Measurements from ENCODE around the gene SOHLH1. TPM values are rescaled to one million over a fixed set of nuclear protein-coding genes. Genes with fewer than 3 reads are reported as not detected.

SOHLH1 gene
- total RNA-seq, 2 experiments from 2014 or later, result not detected

GRCh38 chr9:135736979-135737839 lies 37.9 kb upstream of the SOHLH1 start:
- H3K4me1 Mint-ChIP-seq, result no peaks in the 10 kb centered on the region
- peaks cover 5% of the 10 kb centered on the region for H3K27me3 Mint-ChIP-seq
- H3K27ac Mint-ChIP-seq, result no peak overlapping the region
- peaks cover 1% of the 10 kb centered on the region for H3K9me3 Mint-ChIP-seq
- H3K36me3 Mint-ChIP-seq, result no peaks in the 10 kb centered on the region
- DNase-seq (no peak), ATAC-seq (ENCODE audit: low read depth) (no peak)
- no peak overlapping the region for H3K4me3 Mint-ChIP-seq
- POLR2A ChIA-PET, result no interaction called here

DNA sequence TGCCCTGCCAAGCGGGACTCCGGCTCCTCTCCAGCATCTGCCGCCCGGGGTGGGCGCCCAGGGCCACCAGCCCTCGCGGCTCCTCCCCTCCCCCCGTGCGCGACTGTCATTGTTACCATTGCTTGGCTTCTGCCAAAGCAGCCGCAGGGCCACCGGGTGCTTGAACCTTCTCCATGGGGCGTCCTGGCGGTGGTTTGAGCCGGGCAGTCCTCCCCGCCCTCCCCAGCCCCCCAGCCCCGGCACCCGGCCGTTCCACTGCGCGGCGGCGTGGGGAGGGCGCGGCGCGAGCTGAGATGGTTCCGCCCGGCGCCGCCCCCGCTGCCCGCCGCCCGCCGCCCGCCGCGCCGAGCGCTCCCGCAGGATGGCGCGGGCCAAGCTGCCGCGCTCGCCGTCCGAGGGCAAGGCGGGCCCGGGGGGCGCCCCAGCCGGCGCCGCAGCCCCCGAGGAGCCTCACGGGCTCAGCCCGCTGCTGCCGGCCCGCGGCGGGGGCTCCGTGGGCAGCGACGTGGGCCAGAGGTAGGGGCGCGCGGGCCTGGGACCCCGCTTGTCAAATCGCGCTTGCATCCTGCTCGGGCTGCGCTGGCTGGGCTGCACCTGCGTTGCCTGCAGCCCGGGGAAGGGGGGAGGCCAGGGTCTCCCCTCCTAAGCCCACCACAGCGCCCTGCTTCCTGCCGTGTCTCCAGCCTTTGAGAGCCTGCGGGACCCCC lies 37.1 kb upstream of the SOHLH1 start:
- H3K27ac Mint-ChIP-seq, result no peak overlapping the region
- POLR2A ChIA-PET, result no interaction called here
- peaks cover 5% of the 10 kb centered on the region for H3K27me3 Mint-ChIP-seq
- H3K9me3 Mint-ChIP-seq, result peaks cover 5% of the 10 kb centered on the region
- no peaks in the 10 kb centered on the region for H3K4me1 Mint-ChIP-seq
- H3K36me3 Mint-ChIP-seq, result no peaks in the 10 kb centered on the region
- DNase-seq (no peak), ATAC-seq (ENCODE audit: low read depth) (no peak)
- H3K4me3 Mint-ChIP-seq, result no peak overlapping the region

DNA sequence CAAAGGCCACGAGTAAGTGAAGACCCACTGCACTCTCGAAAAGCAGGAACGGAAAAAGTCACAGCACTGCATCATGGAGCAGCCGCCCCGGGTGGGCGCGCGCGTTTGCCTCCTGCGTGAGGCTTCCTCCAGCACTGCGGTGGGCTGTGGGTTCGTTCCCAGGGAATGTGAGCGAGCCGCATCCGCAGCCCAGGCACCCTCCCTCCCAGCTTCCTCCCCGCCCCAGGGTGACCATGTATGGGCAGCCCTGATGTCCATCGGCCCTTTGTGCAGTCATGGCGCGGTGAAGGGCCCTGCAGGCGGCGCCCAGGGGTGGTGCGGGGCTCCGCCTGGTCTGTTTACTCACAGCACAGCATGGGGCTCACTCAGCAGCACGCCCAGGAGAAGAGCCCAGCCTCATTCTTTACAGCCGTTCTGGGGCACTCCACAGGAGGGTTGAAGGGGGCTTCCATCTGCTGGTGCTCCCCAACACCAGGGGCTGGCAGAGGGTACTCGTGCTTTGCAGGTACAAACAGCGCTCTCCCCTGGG lies 35.4 kb upstream of the SOHLH1 start:
- no peak overlapping the region for H3K4me3 Mint-ChIP-seq
- POLR2A ChIA-PET, result no interaction called here
- no peak overlapping the region for H3K27ac Mint-ChIP-seq
- H3K36me3 Mint-ChIP-seq, result no peaks in the 10 kb centered on the region
- peaks cover 12% of the 10 kb centered on the region for H3K9me3 Mint-ChIP-seq
- peaks cover 8% of the 10 kb centered on the region for H3K27me3 Mint-ChIP-seq
- DNase-seq (no peak), ATAC-seq (ENCODE audit: low read depth) (no peak)
- H3K4me1 Mint-ChIP-seq, result peaks cover 3% of the 10 kb centered on the region

DNA sequence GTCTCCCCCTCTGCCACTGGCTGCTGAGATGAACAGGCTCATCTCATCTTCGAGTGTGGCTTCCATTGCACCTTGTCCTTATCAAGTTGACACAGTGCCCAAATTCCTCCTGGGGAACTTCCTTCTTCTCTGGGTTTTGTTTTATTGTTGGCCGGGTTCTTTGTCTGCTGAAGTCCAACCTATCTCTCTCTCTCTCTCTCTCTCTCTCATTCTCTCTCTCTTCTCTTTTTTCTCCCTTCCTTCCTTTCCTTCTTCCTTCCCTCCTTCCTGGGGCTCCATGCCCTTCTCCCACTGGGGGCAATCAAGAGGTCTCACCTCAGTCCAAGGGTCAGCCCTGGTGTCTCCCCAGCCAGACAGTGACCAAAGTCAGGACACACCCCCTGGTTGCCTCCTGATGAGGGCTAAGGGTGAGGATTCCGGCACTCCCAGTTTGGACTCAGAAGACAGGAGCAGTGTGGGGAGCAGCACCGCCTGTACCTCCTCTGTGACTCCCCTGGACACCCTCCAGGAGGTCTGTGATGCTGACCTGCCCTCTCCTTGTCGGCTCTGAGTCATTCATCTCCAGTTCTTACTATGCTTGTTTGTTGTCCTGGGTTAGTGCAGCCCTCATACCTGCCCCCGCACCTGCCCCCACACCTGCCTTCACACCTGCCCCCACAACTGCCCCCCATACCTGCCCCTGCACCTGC lies 33.4 kb upstream of the SOHLH1 start:
- peaks cover 12% of the 10 kb centered on the region for H3K9me3 Mint-ChIP-seq
- DNase-seq (no peak), ATAC-seq (ENCODE audit: low read depth) (no peak)
- peaks cover 8% of the 10 kb centered on the region for H3K27me3 Mint-ChIP-seq
- H3K27ac Mint-ChIP-seq, result no peak overlapping the region
- no peaks in the 10 kb centered on the region for H3K36me3 Mint-ChIP-seq
- peaks cover 3% of the 10 kb centered on the region for H3K4me1 Mint-ChIP-seq
- POLR2A ChIA-PET, result no interaction called here
- no peak overlapping the region for H3K4me3 Mint-ChIP-seq

DNA sequence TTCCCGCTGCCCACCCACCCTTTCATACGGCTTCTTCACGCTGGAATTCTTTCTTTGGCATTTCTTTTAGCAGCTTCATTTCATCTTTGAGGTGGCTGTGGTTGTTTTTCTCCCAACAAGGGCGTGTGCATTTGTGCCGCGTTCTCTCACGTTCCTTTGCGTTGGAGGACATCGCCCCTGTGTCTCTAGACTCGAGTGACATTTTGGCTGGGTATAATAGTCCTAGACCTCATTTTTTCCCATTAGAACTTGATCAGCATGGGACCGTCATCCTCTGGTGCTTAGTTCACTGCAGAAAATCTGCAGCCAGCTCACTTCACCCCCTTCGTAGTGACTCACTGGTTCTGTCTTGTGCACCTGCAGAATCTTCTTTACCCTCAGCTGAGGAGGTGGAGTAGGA lies 32.2 kb upstream of the SOHLH1 start:
- H3K27ac Mint-ChIP-seq, result no peak overlapping the region
- no peak overlapping the region for H3K4me3 Mint-ChIP-seq
- DNase-seq (no peak), ATAC-seq (ENCODE audit: low read depth) (no peak)
- H3K9me3 Mint-ChIP-seq, result peaks cover 12% of the 10 kb centered on the region
- POLR2A ChIA-PET, result no interaction called here
- peaks cover 4% of the 10 kb centered on the region for H3K27me3 Mint-ChIP-seq
- H3K36me3 Mint-ChIP-seq, result no peaks in the 10 kb centered on the region
- peaks cover 3% of the 10 kb centered on the region for H3K4me1 Mint-ChIP-seq

DNA sequence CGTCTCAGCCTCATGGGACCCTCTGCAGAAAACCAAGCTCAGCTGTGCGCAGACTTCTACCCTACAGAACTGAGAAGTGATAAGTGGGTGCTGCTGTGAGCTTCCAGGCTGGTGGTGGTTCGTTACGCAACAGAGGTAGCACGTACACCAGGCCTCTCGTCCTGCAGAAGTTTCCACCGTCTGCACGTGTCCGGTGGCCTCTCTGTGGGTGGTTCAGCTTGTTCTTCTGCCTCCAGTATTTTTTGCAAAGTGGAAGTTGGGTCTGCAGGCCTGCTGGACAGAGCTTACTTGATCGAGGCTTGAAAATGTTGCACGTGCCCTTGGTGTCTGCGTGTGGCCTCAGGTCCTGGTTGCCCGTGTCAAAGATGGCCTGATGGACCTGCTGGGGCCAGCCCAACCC lies 30.2 kb upstream of the SOHLH1 start:
- Mint-ChIP-seq H3K36me3 (no peaks in the 10 kb centered on the region), H3K4me3 (no peak overlapping the region), H3K4me1 (peaks cover 3% of the 10 kb centered on the region), H3K27me3 (peaks cover 4% of the 10 kb centered on the region), H3K9me3 (peaks cover 12% of the 10 kb centered on the region), H3K27ac (no peak overlapping the region)
- no peak for DNase-seq
- POLR2A ChIA-PET, result no interaction called here
- ATAC-seq (ENCODE audit: low read depth), result no peak

GRCh38 chr9:135728436-135729110 lies 29.3 kb upstream of the SOHLH1 start:
- Mint-ChIP-seq H3K27ac (no peak overlapping the region), H3K4me3 (no peak overlapping the region), H3K27me3 (peaks cover 4% of the 10 kb centered on the region), H3K9me3 (peaks cover 11% of the 10 kb centered on the region), H3K4me1 (peaks cover 3% of the 10 kb centered on the region), H3K36me3 (no peaks in the 10 kb centered on the region)
- POLR2A ChIA-PET, result no interaction called here
- no peak for DNase-seq
- no peak for ATAC-seq (ENCODE audit: low read depth)

DNA sequence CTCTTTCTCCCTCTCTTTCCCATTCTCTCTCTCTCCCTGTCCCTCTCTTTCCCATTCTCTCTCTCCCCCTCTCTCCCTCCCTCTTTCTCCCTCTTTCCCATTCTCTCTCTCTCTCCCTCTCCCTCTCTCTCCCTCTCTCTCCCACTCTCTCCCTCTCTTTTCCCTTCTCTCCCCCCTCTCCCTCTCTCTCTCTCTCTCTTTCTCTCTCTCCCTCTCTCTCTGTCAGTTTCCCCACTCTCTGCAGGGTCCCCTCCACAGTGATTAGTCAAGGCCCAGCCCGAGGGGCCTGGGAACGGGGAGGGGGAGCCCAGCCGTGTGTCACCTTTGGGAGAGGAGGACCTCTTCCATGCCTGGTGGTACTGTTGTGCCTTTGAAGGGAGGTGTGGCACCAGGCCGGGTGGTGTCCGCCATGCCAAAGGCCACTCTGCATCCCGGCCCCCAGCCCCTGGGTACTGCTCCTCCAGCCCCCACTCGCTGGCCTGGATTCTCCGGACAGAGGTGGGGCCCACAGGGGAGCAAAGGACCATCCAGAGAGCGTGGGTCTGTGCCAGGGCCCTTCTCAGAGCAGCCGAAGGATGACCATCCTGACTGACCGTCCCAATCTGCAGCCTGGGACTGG lies 28.1 kb upstream of the SOHLH1 start:
- POLR2A ChIA-PET, result no interaction called here
- Mint-ChIP-seq H3K27ac (no peak overlapping the region), H3K4me1 (peaks cover 3% of the 10 kb centered on the region), H3K9me3 (peaks cover 10% of the 10 kb centered on the region), H3K27me3 (peaks cover 4% of the 10 kb centered on the region), H3K36me3 (no peaks in the 10 kb centered on the region), H3K4me3 (no peak overlapping the region)
- no peak for ATAC-seq (ENCODE audit: low read depth)
- DNase-seq, result no peak

DNA sequence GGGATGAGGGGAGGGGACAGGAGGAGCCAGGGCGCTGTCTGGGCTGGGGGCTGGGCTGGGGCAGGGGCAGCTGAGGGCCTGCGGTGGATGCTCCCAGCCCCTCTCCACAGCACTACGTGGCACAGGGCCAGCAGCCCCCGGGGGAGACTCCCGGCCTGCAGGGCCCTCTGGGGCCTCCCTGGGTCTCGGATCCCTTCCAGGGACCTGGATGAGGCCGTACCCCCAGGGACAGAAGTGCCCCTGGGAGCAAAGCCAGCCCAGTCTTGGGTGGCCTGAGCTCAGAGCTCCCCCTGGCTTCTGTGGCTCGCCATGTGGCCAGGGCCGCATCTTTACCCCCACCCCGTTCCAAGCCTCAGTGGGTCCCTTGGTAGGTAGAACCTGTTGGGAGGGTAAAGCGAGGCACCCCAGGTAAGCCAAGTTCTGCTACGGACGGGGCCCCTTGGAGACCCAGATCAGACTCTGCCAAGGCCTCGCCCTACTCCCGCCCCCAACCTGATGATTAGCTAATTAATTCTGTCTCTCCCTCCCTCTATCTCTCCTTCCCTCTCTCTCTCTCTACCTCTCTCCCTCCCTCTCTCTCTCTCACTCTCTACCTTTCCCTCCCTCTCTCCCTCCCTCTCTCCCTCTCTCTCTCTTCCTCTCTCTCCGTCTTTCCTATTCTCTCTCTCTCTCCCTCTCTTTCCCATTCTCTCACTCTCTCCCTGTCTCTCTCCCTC lies 27.0 kb upstream of the SOHLH1 start:
- Mint-ChIP-seq H3K27me3 (peaks cover 4% of the 10 kb centered on the region), H3K9me3 (peaks cover 6% of the 10 kb centered on the region), H3K36me3 (no peaks in the 10 kb centered on the region), H3K27ac (no peak overlapping the region), H3K4me1 (peaks cover 3% of the 10 kb centered on the region), H3K4me3 (no peak overlapping the region)
- POLR2A ChIA-PET, result no interaction called here
- DNase-seq (no peak), ATAC-seq (ENCODE audit: low read depth) (no peak)

- H3K9me3 Mint-ChIP-seq, result no peaks in the 10 kb centered on the region
- H3K4me3 Mint-ChIP-seq, result no peak overlapping the region
- no peak overlapping the region for H3K27ac Mint-ChIP-seq
- H3K27me3 Mint-ChIP-seq, result no peaks in the 10 kb centered on the region
- DNase-seq, result no peak
- no peak for ATAC-seq (ENCODE audit: low read depth)
- POLR2A ChIA-PET, result no interaction called here
- no peaks in the 10 kb centered on the region for H3K4me1 Mint-ChIP-seq
- H3K36me3 Mint-ChIP-seq, result no peaks in the 10 kb centered on the region
Measured at GRCh38 chr9:135724186-135724787, 25.0 kb upstream of the SOHLH1 start.

DNA sequence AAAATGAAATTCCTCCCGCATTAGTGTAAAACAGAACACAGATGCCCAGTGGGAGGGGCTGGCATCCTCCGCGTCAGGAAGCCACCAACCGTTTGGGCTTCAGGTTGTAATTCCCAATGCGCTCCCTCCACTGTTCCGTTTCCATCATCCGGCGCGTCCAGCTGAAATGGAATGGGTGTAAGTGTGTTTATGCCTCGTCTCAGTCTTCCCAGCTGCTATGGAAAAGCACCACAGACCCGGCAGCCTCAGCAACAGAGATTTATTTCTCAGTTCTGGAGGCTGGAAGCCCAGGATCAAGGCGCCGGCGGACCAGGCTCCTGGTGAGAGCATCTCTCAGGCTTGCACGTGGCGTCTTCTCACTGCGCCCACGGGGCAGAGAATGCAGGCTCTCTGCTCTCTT lies 23.1 kb upstream of the SOHLH1 start:
- Mint-ChIP-seq H3K27ac (no peak overlapping the region), H3K9me3 (no peaks in the 10 kb centered on the region), H3K27me3 (no peaks in the 10 kb centered on the region), H3K4me1 (no peaks in the 10 kb centered on the region), H3K4me3 (no peak overlapping the region), H3K36me3 (no peaks in the 10 kb centered on the region)
- POLR2A ChIA-PET, result no interaction called here
- DNase-seq (no peak), ATAC-seq (ENCODE audit: low read depth) (no peak)

GRCh38 chr9:135719472-135719871 lies 20.2 kb upstream of the SOHLH1 start:
- Mint-ChIP-seq H3K27me3 (peaks cover 12% of the 10 kb centered on the region), H3K4me3 (no peak overlapping the region), H3K27ac (no peak overlapping the region), H3K9me3 (no peaks in the 10 kb centered on the region), H3K4me1 (no peaks in the 10 kb centered on the region), H3K36me3 (no peaks in the 10 kb centered on the region)
- no peak for ATAC-seq (ENCODE audit: low read depth)
- POLR2A ChIA-PET, result no interaction called here
- DNase-seq, result no peak

Measured in activated naive CD8-positive, alpha-beta T cell treated with anti-CD3 and anti-CD28 coated beads, Interleukin-2, amount 10 ng/mL, durations not matched to agents 7 days and 5 days (primary cell).